Measurements from ENCODE around the gene RAB31.

Gene RAB31

DNA sequence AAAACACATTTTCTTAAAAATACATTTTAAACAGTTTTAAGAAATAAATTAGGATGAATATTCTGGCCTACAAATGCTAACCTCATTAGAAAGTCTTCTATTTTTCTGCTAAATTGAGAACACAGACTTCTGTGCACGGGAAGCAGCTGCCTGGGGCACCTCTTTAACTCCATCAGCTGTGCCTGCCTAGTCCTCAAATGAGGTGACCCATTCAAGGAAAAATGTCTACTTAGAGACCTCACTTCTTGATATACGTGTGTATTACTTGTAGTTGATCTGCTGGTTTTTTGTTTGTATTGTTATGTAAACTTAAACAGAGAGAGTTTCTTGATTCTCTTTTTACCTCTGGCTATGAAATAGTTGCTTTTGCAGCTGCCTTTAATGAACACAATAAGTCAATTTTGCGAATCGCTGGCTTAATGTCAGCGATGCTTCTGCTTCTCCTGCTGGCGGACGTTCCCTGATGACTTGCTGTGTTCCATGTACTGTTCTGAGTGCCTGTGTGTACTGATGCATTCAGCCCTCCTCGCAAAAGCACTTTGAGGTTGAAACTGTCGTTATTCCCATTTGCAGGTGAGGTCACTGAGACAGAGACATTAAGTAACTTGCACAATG, 88.9 kb downstream of the RAB31 start:
- FAIRE-seq = no peak

DNA sequence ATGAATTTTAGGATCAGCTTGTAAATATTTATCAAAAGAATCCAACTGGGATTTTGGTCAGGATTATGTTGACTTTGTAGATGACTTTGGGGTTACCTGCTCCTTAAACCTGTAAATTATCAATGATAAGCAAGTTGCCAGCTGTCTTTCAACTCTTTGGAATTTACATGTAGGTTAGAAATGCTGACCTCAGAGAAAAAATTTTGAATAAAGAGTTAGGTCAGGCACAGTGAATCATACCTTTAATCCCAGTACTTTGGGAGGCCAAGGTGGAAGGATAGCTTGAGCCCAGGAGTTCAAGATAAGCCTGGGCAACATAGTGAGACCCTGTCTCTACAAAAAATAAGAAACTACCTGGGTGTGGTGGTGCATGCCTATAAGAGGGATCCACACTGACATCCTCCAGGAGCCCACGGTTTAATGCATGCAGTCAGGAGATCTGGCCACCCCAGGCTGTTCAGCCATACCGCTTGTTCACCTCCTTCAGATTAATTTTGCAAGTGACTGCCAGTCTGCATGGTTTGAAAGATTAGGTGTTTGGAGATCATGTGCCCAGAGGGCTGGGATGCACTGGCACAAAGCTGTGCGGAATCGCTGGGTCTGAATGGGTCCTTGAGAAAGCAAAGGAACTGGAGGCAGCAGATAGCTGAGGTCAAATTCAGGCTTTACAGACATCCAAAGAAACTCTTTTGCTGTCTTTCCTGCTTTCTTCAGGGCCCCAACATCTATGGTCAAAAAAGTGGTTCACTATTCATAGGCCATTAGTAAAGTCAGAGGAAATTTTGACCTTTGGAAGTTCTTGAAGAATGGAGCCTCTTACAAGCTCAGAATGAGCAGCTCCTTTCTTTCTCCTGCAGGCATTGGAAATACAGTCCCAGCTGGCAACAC, 94.3 kb downstream of the RAB31 start:
- FAIRE-seq = no peak

DNA sequence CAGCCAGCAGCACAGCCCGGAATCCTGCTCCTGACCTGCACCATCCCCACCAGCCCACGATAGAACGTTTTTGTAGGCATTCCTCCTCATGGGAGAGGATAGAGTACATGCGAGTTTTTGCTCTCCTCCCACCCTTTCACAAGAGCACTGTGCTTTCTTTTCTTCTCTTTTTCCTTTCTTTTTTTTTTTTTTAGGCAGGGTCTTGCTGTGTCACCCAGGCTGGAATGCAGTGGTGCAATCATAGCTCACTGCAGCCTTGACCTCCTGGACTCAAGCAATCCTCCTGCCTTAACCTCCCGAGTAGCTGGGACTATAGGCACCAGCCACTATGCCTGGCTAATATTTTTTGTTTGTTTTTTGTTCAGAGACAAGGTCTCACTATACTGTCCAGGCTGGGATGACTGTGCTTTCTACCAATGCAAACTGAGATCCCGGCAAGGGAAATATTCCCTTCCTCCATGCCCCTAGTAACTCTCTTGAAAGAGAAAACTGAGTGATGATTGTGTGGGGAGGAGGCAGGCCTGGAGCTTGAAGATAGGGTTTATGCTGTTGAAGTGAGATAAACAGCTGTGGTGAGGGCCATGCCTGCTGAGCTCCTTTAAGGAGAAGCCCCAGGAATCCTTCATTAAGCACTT, 95.1 kb downstream of the RAB31 start:
- FAIRE-seq = no peak

DNA sequence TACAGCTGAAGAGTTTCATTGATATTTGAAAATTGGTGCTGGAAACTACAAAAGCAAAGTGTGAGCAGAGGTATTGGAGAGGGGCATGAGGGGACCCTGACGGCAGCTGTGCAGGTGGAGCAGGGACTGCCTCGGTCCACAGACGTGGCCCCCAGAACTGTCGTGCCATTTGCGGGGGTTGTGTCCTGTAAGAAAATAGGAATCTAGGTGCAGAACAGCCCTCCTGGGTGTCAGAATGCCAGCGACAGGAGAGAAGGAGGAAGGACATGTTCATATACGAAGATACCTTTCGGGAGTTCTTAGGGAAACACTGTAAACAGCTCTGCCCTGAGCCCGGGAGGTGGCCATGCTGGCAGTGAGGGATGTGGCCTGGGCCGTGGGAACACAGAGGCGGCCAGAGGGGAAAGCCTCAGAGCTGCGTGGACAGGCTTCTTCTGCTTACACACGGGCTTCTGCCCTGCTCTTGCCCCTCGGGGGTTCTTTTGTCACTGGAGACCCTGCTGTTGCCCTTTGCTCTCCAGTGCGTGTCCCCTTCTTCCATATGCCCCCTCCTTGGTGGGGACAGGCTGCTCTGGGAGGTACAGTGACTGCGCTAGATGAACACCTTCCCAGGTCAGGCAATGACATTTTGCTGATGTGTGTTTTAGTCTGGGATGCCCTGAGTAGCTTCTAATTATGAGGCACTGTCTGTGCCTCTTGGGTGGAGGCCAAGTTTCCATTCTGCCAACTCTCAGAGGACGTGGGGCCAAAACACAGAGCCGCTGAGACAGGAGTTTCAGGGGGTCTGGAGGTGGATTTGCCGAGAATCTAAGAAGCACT, 95.8 kb downstream of the RAB31 start:
- no peak for FAIRE-seq

DNA sequence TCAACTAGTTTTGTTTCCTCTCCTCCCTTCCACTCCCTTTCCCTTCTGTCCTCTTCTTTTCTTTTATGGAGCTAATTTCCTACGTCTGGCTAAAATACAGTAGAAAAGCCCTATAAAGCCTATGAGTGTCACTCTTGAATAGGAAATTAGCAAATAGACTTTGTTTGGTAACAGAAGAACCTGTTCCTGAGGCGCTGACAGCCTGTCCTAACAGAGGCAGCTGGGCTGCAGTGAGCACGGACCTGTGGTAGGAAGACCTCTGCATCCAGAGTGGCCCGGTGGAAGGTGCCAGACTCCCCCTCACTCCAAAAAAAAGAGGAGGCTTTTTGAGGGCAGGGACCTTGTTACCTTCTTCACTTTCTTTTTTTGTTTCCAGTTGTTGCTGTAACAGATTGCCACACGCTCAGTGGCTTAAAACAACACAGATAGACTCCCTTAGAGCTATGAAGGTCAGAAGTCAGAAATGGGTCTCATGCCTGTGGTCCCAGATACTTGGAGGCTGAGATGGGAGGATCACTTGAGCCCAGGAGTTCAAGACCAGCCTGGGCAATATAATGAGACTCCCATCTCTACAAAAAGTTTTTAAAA, 96.5 kb downstream of the RAB31 start:
- no peak for FAIRE-seq

DNA sequence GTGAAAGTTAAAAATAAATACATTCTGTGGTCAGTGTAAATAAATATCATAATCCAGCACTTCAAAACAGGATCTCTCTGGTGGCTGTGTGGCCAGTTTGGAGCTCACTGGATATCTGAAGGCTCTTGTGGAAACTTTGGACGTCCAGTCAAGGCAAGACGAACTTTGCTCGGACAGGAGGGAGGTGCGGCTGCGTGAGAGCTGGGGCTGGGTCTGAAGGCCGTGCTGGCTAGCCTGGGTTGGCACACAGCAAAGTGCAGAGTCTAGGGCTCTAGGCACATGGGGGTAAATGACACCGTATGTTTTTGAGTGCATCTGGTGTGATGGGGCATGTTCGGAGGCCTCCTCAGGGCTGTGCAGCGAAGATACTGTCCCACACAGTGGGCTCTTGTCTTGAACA, 98.8 kb downstream of the RAB31 start:
- FAIRE-seq = no peak

DNA sequence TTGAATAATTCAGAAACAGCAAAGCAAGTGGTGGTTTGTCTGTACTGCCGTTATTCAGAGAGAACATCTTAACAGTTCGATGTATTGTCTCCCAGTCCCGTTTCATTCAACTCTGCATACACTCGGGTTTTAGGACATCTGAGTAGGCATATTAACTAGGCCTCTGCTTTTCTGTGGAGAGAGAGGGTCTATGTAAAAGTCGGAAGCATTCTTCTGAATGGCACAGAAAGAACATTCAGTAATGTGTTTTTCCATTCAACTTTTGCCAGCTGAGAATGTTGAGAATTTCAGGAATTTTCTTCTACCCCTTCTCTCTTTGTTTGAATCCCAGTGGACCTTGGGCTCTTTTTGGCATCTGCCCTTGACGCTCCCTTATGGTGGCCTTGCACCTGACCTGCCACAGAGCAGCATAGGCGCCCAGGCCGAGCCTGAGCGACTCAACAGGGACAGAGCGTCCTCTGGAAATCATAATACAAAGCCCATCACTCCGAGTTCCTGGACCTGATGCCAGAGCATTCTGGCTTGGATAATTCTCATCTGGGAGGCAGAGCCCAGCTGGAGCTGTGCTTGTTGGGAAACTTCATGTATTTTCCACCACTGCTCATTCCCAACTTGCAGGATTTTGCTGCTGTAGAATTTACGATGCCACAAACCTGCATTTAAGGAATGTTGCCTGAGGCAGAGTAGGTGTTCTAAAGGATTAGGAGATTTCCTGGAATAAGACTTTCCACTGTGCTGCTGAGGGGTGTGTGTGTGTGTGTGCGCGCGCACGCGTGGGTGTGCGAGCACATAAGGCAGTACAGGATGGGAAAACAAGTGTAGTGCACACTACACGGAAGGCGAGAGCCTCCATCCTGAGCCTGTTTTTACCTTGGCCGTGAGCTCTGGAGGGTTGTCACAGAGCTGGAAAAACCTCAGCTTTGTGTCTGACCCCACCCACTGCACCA, 100.5 kb downstream of the RAB31 start:
- no peak for FAIRE-seq

DNA sequence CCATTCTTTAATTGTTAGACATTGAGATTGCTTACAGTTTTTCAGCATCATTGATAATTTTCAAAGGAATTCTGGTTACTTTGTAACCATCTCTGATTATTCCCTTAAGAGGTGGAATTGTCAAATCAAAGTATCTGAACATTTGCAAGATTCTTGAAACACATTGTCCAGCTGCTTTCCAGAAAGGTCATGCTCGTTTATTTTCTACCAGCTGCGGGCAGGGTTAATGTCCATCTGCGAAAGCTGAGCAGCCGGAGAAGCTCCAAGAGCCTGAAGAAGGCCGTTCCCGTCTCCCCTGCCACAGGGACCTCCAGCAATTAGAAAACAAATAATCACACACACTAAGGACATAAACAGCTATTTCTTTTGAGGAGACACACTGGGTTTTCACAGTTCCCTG, 101.6 kb downstream of the RAB31 start:
- no peak for FAIRE-seq

DNA sequence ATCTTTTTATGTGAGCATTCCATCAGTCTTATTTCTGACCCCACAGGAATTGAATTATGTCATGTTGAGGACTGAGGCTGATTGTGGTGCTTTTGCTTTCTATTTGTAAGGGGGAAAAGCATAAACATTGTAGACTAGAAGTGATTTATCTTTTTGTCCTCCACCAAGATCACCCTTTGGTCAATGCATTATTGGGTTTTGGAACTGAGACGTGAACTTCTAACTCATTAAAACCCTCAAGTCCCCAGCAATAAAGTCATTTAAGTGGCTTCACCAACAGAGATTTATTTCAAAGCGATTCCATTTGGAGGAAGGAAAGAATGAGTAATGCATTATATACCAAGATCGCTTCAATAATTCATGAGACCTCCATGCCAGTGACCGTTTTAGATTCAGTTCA, 102.2 kb downstream of the RAB31 start:
- FAIRE-seq = no peak

DNA sequence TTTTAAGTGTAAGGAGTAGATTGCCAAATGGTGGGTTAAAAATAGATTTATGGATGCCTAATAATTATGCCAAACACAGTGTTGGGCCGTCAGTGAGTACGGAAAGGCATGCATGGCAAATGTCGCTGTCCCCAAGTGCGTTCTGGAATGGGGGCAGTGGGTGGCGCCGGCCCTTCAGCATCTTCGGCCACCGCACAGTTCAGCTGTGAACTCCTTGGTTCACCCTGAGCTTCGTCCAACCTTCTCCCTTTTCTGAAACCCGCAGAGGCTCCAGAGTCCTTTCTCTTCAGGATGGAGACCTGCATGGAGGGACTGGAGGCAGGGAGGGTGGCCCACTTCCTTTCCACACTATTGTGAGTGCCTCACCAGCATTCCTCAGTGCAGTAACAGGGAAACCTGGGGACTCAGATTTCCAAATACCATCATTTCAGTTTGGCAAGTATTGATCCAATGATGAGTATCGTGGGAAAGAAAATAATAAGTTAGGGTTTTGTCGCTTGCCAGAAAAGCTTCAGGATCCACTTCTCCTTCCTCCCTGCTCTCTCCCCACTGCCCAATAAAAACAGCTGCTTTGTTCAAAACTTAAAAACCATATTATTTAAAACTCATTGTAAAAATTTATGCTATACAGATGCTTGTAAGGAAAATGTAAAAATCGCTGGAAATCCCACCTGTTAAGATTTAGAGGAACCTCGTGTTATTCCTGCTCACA, 103.0 kb downstream of the RAB31 start:
- no peak for FAIRE-seq

DNA sequence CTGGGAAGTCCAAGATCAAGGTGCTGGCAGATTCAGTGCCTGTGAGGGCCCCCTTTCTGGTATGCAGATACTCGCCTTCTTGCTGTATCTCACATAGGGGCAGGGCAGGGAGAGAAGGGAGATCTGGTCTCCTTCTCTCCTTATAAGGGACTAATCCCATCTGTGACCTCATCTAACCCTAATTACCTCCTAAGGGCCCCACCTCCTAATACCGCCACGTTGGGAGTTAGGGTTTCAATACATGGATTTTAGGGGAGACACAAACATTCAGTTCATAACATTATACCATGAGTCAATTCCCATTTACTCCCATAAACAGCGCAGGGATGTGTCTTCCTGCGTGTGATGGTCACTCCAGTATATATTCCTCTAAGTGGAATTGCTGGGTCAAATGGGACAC, 103.9 kb downstream of the RAB31 start:
- FAIRE-seq = no peak

DNA sequence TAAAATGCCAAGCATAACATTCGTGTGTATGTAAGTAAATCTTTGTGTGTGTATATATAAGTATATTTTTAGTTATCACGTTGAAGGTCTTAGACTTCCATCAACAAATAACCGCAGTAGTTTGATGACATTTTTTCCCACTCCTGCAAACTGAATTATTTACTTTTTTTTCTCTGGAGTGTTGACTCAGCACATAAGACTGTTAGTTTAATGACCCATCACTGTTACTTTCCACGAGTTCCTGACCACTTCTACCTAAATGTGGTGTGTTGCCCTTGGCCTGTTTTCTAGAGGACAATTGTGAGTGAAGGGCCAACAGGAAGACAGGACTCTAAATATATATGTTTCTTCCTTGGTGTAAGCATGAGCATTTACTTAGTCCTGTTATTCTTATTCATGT, 106.3 kb downstream of the RAB31 start:
- FAIRE-seq = no peak

DNA sequence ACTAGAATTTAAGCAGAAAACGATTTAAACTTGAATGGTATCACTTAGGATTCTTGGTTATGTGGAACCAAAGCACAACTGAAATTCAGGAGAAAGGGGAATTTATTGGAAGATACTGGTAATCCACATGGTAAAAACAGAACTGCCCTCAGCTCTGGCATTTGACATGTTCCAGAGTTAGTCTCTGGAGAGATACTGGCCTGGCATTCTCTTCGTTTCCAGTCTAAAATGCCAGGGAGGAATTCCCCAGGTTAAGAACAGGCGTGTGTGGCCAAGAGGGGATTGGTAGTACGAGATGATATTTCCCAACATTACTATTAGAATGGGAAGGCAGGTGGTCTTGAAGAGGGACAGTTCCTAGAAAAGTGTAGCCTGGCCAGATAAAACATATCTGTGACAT, 109.2 kb downstream of the RAB31 start:
- FAIRE-seq = no peak

DNA sequence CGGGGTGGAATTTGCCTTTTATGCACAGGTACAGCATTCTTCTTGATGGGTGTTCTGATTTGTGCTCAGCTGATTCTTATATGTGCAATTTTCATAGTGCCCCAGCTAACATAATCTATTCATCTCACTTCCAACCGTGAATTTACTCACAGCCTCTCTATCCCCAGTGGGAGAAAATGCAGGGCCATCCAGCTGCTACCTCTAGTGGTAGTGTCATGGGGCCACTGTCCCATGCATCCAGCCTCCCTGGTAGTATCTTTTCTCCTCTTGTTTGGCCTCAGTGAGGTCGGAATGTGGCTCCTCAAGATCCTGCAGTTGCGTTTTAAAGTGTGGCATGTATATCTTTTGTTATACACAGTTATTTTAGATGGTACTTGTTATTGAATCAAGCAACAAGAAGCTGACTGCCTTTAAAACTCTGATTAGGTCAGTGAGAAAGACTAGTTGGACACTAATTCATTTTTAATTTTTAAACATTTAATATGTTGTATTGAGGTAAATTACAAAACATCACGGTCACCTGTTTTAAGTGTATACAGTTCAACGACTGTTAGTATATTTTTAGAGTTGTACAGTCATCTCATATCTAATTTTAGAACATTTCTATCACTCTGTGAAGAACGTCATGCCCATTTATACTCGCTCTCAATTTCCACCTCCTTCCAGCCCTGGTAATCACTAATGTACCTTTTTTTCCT, 109.8 kb downstream of the RAB31 start:
- FAIRE-seq = no peak

DNA sequence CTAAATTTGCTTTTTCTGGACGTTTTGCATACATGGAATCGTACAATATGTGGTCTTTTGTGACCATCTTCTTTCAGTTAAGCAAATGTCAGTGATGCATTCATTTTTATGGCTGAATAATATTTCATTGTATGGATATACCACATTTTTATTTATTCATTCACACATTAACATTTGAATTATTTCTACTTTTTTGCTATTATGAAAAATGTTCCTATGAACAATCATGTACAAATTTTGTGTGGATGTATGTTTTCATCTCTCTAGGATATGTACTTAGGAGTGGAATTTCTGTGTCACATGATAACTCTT, 110.3 kb downstream of the RAB31 start:
- FAIRE-seq = no peak

DNA sequence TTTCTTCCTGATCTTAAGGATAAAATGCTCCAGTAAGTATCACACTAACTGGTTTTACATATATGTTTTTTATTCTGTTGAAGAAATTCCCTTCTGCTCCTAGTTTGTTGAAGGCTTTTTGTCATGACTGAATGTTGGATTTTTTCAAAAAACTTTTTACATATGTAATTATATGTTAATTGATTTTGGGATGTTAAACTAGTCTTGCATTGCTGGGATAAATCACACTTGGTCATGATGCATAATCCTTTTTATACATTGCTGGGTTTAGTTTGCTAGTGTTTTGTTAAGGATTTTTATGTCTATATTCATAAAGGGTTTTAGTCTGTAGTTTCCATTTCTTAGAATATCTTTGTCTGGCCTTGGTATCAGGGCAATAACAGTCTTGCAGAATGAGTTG, 112.0 kb downstream of the RAB31 start:
- no peak for FAIRE-seq

DNA sequence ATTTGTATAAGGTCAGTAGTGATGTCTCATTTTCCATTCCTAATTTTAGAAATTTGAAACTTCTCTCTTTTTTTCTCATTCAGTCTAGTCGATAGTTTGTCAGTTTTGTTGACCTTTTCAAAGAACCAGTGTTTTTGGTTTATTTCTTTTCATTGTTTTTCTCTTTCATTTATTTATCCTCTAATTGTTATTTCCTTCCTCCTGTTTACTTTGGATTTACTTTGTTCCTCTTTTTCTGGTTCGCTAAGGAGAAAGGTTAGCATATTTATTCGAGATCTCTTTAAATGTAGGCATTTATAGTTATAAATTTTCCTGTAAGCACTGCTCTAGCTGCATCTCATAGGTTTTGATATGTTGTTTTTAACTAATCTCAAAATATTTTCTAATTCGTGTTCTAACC, 112.6 kb downstream of the RAB31 start:
- no peak for FAIRE-seq

DNA sequence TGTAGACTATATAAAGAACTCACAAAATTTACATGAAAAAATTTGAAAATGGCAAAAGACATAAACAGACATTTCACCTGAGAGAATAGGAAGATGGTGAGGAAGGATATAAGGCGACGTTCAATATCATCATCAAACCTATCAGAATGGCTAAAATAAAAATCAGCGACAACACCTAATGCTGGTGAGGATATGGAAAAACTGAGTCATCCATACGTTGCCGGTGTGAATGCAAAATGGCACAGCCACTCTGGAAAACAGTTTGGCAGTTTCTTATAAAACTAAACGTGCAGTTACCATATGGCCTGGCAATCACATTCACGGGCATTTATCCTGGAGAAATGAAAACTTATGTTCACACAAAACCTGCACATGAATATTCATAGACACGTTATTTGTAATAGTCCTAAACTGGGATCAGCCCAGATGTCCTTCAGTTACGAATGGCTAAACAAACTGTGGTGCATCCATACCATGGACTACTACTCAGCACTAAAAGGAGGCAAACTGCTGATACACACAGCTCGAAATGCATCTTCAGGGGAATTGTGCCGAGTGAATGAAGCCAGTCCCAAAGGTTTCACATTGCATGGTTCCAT, 114.6 kb downstream of the RAB31 start:
- FAIRE-seq = no peak

DNA sequence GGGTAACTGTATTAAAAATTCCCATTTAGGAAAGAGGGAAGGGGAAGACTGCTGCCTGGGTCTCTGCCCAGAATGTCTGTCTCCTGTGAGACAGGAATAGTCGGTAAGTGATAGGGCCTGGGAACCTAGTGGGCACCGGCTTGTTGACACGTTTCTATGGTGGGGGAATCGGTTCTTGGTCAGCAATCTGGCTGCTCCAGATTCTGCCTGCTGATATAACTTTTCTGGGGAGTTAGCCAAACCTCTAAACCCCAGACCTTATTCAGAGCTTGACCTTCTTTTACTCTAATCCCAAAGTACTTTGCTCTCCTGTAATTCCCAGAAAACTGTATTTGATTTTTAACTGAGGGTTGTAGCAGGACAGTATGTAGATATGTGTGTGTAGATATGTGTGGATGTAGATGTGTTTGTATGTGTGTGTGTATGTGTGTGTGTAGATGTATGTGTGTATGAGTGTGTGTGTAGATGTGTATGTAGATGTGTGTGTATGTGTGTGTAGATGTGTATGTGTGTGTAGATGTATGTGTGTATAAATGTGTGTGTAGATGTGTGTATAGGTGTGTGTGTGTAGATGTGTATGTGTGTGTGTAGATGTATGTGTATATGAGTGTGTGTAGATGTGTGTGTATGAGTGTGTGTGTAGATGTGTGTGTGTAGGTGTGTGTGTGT, 115.8 kb downstream of the RAB31 start:
- no peak for FAIRE-seq

DNA sequence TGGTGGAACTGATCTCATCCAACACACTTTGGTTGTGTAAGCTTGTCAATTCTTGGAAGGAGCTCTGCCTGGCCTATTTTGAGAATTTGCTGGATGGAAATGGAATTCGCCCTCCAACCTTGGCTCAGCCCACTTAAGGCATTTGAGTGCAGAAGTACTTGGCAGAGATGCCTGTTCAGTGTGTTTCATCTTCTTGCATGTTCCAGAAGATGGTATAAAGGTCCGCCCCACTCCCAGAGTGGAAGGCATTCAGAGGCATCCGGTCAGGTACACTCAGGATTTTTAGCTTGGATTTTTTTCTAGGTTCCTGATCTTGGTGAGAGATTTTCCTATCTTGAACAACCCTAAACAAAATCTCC, 116.4 kb downstream of the RAB31 start:
- no peak for FAIRE-seq

Data from A204.1 (cell line).